Right renal pelvis (tissue), 4 donors: ENCODE data around the gene CHKA. TPM values are rescaled to one million over a fixed set of nuclear protein-coding genes. Genes with fewer than 3 reads are reported as not detected.

ENCODE experiments used
- DNase-seq, 4 donors: peaks; one replicate each; pipeline ENCODE4 v3.0.0-alpha.2; 2013; ENCODE audit warnings: low read depth in 4 of 4, low spot score in 3 of 4, missing footprints in 1 of 4
- polyA plus RNA-seq, 4 donors: library from polyadenylated mRNA; unstranded; fragments of 120-200 nt; gene quantifications; one replicate each; pipeline ENCODE4 v1.2.1, GENCODE V29; 2013; ENCODE audit not compliant: insufficient read length in 4 of 4

CHKA gene
- 10 to 100 TPM; 30.7 to 48.7 (median 32.0) TPM for polyA plus RNA-seq

DNA sequence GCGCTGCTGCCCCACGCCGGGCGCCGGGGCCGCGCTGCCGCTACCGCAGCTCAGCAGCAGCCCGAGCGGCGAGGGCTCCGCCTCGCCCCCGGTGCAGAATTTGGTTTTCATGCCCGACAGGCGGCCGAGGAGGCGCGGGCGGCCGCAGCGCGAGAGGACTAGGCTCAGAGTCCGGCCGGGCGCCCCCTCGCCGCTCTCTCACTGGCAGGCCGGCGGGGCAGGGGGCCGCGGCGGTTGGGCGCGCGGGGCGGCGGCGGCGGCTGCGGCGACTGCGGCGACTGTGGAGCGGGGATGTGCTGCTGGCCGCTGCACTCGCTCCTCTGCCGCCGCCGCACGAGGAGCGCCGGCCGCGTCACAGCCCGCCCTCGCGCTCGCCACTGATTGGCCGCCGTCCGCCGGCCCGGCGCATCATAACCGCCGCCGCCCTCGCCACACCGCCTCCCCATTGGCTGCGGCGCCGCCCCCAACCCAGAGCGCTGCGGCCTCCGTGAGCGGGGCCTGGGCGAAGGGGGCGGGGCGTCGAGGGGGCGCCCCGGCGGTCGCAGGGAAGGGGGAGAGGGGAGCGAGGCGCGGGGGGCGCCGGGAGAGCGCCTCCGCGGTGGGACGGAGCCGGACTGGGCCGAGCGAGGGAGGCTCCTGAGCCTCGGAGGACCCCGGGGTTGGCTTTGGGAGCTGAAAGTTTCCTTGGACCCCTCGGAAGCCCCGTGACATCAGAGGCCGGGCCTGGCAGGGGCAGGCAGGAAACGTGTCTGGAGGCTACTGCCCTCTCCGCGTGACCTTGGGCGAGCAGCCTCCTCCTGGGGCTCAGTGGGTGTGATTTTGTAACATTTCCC lies at the start of gene CHKA:
CHKA (minus strand) TSS at position 322 of the 833 bp plus-strand sequence; CDS start at position 111, 211 bp downstream.
- DNase-seq: peak; percentile 84 to 90 (median 88)

DNA sequence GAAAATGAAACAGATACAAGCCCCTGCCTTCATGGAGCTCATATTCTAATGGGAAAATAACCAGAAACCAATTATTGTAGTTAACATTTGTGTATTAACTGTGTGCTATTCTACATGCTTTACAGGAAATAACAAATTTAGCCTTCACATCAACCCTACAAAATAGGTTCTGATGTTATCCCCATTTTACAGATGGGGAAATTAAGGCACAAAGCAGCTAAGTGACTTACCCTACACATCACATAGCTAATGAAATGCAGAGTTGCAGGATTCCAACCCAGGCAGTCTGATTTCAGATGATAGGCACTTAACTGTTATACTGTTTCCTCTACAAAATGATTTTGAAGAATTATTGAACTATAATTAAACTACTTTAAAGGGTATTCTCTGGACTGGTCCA lies 48.3 kb upstream of the CHKA start:
- DNase-seq: no peak

DNA sequence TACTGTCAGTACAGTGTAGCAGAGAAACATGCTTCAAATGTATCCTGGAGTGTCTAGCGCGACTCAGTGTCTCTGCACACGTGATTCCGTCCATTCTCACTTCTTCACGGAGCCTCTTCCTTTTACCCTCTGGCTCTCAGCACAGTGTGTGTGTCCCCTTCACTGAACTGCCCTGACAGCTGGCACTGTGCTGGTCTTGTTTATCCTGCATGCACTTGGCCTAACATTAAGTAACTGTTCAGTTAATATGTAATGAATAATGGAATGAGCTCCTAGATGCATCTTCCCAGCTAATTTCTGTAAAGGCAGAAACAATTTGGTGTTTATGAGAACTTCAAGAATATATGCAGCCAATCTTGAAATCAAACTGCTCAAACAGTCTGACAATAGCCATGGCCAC lies 47.5 kb upstream of the CHKA start:
- DNase-seq: no peak

DNA sequence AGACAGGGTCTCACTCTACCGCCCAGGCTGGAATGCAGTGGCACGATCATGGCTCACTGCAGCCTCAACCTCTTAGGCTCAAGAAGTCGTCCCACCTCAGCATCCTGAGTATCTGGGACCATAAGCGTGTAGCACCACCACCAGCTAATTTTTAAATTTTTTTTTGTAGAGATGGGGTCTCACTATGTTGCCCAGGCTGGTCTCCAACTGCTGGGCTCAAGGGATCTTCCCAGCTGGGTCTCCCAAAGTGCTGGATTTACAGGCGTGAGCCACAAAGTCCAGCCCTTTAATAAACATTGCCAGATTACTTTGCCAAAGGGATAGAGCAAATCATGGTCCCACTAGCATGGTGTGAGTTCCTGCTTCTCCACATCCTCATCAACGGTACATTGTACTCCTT lies 46.3 kb upstream of the CHKA start:
- DNase-seq: no peak

DNA sequence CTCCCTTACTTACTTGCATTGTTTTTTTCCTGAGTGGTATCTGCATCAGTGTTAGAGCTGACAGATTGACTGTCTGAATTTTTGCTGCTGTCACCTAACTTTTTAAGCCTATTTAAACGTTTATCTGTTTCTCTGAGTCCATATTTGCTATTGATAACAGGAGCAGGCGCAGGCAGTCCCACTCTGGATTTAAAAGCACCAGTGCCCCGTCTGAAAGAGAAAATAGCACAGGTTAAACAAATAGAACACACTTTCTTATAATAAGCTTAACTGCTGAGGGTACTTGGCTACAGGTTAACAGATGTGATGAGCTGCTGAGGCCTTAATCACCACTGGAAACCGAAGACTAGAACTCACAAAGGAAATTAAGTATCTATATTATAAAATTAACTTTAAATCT lies 45.8 kb upstream of the CHKA start:
- no peak for DNase-seq

DNA sequence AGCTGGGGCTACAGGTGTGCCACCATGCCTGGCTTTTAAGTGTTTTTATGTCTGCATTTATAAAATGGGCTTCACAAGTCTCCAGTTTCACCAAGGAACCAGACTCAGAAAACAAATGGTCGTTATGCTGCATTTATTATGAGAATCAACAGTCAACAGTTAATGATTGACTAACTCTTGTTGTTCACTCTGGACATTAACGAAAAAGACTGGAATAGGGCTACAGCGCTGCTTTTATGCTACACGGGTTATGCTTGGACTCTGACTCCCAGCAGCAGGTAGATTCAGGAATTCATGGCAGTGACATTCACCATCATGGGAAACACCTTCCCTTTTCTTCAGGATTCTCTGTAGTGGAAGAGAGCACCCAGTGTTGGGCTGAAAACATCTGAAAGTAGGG lies 44.4 kb upstream of the CHKA start:
- DNase-seq: no peak

DNA sequence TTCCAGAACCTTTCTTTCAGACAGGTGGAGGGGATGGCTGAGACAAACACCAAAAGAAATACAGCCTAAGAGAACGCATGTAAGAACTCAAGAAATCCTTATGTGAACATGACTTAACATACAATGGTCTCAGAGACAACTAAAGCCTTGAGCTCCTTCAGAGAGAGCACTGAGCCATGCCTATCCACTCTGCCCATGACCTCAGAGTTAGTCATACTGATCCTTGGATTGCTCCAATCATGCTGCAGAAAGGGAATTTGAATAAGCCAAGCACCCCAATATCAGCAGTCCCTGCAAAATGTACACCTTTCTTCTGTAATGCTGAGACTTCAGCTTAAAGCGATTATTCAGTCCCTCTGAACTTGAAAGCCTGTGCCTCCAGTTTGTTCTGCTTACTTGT lies 43.2 kb upstream of the CHKA start:
- no peak for DNase-seq

DNA sequence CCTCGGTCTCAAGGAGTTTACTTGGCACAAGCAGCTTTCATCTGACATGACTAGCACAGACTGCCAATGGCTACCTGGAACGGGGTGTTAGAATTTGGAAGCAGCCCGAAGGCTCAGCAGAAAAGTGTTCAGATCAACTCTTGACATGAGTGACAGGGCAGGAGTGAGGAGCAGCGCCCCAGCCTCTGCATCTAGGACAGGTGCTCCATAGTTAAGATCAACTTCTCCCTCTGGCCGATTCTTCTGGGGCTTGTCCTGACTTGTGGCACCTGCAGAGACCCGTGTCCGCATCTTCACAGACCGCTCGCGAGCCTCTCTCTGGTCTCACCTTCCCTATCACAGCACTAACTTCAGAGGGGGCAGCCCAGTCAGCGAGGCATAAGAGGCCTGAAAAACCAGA lies 42.5 kb upstream of the CHKA start:
- DNase-seq: no peak

DNA sequence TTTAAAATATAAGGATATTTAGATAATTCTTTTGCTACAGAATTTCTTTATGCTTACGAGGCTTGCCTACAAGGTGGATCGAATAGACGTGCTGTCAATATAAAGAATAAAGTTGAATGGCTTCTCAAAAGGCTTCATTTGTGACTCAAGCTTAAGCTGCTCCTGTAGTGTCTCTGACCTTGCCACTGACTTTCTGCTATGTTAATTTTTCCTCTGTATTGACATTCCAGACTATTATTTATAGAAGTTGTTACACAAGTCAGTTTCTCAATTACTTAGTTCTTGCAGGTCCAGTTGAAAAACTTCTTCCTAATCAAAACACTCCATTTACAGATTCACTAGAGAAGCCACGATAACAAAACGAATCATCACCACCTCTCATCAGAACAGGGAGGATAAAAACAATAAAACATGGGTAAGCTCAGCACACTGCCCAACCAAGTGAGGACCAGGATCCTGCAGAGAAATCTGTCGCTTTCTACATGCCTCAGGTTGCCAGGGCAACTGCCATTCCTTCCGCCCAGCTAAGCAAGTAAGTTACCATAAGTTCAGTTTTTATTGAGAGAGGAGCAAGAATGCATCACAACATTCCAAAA lies 39.0 kb upstream of the CHKA start:
- DNase-seq: no peak

DNA sequence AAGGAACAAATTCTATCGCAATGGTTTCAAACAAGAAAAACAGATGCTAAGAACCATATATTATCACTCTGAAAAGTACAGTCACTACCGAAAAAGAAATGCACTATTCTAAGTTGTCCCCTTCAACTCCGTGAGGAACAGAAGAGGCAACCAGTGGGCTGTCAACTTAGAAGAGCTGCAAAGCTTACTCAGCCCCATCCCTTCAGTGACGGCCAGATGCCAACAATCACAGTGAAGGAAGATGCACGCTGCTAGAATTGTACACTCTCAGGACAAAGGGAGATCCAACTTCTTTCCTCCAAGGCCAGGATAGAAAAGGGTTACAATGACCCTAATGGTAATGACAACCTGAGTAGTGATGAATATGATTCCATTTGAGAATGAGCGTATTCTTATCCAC lies 38.5 kb upstream of the CHKA start:
- DNase-seq: no peak

DNA sequence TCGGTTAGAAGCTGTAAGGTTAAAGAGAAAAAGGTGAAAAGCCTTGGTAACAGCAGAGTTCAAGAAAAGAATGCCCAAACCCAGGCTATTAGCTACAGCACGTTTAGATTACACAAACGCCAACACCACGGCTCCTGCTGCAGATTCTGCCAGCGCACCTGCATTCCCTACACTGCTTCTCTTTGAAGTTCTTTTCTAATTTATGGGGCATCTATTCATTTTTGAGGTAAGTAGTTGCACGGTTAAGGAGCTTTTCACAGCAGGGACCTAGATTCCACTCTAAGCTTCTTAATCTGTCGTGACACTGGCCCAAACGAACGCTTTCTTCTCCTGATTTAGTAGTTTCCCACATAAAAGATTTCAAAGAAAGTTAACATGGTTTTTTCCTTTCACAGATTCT lies 38.0 kb upstream of the CHKA start:
- DNase-seq: no peak

DNA sequence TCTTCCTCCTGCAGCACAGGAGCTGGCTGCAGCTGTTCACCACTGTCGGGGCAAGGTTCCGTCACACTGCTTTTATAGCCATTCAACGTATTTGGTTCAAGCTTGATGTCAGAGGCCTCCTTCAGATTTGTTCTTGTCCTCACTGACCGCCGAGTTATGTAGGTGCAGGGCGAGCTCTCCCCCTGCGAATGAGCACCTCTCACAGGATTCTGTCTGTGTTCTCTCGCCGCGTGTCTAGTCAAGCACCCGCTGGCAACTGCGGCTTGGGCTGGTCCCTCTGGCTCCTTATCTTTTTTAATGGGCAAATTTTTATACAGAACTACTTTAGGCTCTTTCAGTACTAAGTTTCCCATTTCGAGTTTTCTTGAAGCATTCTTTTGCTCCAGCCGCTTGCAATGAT lies 37.4 kb upstream of the CHKA start:
- DNase-seq: no peak

DNA sequence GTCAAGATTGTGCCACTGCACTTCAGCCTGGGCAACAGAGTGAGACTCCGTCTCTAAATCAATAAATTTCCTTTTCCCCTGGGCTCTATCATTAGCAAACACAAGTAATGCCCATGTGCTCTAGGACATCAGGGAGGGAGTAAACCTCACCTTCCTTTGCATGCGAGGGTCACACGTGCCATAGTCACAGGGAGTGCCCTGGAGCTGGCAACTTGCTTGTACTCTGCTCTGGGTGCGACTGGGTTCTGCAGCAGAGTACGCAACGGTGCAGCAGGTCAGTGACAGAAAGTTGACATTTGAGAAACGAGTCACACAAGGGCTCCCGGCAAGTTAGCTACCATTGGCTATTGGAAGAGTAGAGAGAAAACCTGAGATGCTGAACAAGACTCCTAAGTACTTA lies 32.6 kb upstream of the CHKA start:
- no peak for DNase-seq

DNA sequence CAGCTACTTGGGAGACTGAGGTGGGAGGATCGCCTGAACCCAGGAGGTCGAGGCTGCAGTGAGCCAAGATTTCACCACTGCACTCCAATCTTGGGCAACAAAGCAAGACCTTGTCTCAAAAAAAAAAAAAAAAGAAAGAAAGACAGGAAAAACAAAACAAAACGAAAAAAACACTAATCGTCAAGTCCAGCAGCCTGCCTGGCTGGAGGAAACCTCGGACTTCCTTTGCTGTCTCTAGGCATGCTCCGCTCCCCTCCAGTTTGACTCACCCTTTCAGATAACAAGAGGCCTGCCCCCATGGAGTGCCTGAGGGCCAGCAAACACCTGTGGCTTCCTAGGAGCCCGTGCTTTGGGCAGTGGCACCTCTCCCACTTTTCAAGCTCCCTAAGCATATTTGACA lies 28.8 kb upstream of the CHKA start:
- no peak for DNase-seq

DNA sequence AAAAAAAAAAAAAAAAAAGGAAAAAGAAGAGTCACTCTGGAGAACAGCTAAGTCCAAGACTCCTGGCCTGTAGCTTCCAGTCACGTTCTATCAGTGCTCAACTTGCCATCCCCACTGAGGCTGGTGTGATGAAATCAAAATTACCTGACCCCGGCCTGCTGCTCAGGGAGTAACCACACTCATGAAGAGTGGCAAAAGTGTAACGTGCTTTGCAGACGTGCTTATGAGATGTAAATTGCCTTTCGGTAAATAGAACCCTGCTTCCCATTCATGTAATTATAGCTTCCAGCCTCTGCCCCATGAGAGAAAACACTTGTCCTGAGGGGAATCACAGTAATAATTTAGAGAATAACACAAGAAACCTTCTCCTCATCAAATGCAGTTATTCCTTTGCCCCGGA lies 28.2 kb upstream of the CHKA start:
- no peak for DNase-seq

DNA sequence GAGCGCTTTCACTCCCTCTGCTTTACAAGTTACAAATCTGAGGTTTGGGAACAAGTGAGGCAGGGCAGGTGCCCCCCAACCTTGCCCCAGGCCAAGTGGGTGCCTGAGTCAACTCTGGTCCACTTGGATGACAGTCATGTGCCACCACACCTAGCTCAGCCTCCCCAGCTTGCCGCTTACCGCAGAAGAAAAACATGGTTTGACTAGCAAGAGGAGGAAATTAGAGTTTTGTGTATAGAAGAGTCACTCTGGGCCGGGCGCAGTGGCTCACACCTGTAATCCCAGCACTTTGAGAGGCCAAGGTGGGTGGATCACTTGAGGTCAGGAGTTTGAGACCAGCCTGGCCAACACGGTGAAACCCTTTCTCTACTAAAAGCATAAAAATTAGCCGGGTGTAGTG lies 27.7 kb upstream of the CHKA start:
- no peak for DNase-seq

DNA sequence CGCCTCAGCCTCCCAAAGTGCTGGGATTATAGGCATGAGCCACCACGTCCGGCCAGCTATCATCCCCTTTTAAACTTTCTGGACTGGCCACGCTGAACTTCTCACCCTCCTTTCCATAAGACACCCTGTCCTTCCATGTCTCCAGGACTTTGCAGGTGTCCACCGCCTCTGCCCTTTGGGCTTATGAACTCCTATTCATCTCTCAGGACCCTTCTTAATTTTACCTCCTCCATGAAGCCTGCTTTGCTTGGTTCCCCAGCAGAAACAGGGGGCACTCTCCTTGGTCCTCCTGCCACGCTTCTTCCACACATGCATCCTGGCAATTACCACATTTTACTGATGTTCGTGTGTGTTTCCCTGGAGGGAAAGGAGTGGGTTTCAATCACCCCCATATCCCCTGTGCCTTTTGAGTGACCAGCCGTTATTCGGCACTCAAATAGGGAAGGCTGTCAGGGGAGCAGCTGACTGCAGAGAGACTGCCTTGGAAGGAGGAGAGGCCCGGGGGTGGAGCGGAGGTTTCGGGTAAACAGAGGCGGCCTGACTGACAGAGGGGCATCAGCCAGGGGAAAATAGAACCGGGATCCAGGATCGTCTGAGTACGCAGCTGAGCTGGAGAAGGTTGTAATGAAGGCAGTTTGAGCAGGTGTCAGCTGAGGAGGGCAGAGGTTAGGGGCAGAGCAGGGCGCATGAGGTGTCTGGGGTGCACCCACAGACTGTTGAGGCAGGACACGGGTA lies 27.1 kb upstream of the CHKA start:
- DNase-seq: no peak

DNA sequence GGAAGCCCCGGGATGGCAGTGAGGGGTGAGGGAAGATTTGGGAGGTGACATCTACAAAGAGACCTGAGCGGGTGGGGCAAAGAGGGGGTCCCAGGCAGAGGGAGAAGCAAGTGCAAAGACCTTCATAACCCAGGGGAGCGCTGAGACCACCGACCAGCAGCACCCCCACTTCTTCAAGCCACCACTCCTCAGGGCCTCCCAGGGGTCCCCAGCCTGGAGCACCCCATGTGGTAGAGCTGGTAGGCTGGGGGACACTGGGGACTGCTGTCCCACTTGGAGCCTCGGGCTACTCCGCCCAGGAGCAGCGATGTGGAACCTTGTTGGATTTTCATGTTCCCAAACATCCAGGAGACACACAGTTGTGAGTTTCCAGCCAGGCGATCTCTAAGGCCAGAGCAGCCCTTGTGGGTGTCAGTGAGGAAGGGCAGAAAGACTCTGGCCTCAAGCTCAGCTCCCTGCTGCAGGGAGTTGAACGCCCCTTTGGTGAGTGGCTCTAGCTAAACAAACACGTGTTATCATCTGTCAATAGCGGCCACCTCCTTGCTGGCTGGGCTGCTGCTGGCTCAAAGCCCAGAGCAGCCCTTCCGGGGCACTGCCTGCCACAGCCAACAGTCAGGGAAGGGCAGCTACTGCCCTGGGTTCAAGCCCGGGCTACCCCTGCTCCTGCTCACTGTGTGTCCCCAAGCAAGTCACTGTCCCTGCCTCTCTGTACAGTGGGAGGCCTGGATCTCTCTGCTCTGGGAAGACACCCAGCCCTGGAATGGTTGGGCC lies 25.7 kb upstream of the CHKA start:
- no peak for DNase-seq

DNA sequence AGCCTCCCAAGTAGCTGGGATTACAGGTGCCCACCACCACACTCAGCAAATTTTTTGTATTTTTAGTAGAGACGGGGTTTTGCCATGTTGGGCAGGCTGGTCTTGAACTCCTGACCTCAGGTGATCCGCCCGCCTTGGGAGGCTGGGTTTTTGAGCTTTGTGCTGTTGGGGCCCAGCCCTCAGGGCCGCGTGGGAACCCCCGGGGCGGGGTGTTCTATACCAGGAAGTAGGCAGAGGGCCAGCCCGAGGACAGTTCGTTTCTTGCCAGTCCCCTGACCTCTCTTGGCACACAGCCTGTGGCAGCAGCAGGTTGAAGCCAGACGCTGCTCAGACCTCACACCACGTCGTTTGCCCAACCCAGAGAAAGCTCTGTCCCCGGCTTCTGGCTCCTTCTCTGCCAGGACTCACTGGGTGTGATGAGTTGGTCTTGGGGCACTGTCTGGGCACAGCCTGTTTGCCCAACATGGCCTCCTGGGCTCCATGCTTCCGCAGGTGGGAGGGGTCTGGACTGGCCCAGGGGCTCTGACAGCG lies 24.9 kb upstream of the CHKA start:
- DNase-seq: no peak

DNA sequence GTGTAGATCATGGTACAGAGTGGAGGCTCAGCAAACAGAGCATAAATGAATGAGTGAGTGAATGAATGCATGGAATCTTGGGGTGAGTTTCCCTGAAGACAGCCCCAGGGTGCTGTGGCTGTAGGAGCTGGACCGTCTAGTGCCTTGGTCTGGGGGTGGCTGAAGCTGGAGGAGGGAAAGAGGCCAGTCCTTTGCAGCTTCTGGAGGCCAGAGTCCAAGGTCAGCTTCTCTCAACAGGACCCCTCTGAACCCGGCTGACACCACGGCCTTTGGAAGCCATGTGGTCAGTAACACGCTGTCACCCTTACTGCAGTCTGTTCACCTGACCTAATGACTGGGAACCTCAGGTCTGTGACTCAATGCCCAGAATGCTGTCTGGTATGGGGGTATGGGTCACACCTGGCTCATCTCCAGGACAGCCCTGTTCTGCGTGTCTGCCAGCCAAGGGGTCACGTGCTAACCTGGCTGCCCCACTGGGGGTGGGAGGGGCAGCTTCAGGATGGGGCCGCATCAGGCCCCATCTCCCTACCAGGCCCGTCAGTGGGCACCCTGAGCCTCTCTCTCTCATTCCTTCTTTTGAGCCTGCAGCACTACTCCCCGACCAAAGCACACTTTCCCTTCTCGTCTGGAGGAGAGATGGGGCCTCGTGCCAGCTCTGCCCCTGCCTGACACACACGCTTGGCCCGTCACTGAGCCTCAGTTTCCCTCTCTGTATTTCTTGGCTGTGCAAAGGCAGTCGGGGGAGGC lies 24.1 kb upstream of the CHKA start:
- DNase-seq: no peak
